HG02870 (cell line): ENCODE data around the gene SLX9.
"Not testable (repeated sequence)": the region's sequence is repeated elsewhere in the genome, so short reads cannot be mapped to it uniquely, and the experiment has no call there.

Source experiments
- ATAC-seq: cut with Tn5 transposase; IDR thresholded peaks from one replicate; pipeline ENCODE4 v1.9.1; 2021; ENCODE audit warnings: mild to moderate bottlenecking, moderate library complexity; ENCODE audit not compliant: unreplicated experiment

SLX9 gene

DNA sequence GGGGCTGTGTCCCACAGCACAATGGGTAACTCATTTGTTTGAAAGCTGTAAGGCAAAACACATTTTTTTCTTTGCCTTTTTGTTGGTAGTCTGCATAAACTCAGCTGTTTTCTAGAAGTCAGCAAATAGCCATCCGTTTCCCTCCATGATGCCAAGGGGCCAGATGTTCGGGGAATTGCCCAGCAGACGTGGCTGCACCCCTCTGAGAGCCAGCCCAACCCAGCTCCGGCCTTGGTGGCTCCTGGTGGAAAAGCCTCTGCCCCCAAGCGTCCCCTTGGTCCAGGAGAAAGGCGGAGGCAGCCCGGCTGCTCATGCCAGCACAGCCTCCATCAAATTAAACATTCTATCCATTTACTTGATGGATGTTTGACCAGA lies 76.2 kb downstream of the SLX9 start:
- ATAC-seq, result no peak

DNA sequence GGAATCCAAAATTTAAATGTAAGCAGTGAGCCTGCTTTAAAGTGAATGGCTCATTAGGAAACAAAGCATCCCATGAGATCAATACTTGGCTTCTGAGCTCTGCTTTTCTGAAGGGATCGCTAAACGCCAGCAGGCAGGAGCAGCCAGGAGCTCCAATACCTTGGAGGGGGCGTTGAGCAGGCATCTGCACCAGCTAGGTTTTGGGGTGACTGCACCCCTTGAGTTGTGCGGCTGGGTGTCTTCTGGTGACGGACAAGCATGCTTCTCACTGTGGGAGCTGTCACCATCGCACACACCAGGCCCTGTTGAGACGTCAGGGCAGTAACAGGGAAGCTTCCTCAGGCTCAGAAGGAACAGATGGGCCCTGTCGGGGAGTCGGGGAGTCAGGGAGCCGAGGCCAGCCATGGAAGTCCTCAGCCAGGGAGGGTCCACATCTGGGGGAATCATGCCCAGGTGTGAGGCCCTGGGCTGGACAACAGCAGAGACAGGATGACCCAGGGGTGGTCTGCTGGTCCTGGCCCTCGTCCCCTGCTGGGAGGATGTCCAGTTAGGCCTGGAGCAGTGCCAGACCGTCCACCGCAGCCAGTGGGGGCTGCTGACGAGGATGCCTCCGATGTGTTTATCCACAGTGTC lies 76.7 kb downstream of the SLX9 start:
- ATAC-seq, result no peak

DNA sequence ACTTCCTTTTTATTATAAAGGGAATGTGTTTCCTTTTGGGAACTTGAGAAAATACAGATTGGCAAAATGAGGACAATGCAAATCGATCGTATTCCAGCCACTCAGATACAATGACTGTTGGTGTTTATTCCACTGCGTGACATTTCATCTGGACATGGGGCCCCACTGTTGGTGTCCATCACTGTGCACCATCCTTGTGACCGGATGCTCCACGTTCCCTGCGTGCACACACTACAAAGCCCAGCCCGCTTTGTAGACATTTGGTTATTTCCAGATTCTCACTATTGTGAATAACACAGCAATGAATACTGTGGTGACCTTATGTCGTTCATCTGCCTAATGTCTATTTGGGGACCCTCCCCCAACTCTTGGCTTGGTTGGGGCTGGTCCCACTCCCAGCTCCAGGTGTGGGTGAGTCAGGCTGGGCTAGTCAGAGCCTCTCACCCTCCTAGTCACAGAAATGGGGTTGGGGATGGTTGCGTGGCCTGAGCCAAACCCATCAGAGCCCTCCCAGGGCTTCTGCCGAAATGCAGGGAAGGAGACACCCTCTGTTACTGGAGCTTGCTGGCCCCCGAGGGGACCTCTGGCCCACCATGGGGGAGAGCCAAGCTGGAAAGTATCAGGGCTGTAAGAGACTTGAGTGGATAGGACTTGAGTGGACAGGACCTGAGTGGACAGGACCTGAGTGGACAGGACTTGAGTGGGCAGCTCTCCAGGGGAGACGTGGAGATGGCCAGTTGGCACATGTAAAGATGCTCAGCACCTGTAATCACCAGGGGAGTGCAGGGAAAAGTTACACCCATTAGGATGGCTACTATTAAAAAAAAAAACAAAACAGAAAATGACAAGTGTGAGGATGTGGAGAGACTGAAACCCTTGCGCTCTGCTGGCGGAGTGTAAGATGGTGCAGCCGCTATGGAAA lies 77.5 kb downstream of the SLX9 start:
- no peak for ATAC-seq

DNA sequence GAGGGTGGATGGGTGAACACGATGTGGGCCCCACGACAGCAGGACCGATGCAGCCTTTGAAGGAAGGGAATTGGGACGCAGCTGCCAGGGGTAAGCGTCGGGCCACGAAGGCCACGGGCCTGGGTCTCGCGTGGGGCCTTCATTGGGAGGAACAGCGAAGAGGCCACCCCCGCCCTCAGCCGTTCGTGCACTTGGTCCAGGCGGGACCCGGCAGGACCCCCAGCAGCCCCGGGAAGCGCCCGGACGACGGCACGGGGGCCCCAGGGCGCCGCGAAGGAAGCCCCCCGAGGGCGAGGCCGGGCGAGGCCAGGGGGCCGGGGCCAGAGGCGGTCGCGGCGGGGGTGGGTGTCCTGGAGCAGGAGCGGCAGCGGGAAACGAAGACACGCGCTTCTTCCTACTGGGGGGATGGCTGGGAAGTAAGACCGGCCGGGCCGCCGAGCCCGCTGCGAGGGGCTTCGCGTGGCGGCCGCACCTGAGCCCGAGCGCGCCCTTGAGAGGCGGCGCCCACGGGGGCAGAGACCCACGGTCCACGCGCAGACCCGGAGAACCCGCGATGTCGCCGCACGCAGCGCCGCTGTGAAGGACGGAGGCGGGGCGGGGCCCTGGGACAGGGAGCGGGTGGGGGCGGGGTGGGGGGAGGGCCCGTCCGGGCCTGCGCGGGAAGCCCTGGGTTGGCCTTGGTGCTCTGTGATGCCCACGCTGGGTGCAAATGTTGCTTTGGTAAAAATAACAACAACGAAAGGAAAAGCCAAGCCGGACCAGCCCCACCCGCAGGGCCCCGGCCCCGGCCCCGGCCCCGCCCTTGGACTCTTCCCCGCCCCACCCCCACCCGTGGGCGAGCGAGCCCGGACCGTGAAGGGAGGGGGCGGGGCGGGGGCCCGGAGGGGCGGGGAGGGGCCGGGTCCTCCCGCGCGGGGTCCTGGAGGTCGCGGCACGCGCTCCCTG lies 78.6 kb downstream of the SLX9 start:
- ATAC-seq, result no peak

DNA sequence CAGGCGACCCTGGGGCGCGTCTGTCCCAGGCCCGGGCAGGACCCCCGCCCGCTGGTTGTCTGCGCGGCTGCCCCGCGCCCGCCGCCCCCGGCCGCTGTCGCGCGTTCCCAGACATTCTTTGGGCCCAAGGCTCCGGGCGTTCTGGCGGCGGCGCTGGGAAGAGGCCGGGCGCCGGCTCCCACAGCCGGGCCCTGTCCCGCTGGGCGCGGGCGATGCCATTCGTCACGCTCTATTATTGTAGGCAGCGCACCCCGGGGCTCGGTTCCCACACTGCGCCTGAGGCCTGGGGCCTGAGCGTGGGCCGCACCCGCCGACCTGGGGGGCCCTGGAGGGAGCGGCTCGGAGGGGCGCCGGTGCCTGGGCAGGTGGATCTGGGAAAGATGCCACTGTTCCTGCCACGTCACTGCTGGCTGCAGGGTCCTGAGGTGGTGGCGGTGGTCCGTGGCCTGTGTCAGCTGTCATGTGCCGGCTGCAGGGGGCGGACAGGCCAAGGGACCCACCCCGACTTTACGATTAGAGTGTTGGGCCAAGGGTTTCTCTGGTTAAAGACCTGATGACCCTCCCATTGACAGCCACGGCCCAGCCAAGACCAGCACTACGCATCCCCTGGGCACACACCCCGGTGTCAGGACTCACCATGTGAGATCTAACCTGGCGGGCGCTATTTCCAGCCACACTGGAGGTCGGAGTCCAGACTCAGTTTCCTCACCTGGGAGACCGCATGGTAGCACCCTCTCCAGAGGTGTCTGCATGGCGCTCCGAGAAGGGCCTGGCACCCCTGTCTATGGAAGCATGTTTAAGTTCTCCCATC lies 79.5 kb downstream of the SLX9 start:
- no peak for ATAC-seq

DNA sequence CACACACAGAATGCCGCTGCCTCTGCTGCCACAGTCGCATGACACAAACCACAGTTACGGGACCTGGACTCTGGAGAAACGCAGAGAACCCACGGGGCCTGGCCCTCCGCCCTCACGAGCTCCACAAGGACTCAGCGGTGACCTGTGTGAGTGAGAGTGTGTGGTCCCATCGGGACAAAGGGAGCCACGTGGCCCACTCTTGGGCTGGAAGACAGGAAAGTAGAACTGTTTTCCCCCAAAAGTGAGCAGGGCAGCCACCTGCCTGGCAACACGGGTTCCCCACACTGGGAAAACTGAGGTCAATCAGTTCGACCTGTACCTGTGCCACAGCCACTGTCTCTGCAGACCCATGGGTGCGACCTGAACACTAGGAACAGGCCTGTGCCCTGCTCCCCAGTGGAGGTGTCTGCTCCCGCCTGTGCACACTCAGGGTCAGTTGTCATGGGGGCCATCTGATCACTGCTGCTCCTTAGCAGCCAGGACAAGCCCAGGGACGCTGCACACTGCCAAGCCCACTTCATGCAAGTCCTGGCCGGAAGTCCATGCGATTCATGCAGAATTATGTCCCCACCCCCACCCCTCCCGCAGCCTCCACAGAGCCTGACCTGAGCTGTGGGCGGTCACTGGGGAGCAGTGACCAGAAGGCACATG lies 80.2 kb downstream of the SLX9 start:
- ATAC-seq, result no peak

DNA sequence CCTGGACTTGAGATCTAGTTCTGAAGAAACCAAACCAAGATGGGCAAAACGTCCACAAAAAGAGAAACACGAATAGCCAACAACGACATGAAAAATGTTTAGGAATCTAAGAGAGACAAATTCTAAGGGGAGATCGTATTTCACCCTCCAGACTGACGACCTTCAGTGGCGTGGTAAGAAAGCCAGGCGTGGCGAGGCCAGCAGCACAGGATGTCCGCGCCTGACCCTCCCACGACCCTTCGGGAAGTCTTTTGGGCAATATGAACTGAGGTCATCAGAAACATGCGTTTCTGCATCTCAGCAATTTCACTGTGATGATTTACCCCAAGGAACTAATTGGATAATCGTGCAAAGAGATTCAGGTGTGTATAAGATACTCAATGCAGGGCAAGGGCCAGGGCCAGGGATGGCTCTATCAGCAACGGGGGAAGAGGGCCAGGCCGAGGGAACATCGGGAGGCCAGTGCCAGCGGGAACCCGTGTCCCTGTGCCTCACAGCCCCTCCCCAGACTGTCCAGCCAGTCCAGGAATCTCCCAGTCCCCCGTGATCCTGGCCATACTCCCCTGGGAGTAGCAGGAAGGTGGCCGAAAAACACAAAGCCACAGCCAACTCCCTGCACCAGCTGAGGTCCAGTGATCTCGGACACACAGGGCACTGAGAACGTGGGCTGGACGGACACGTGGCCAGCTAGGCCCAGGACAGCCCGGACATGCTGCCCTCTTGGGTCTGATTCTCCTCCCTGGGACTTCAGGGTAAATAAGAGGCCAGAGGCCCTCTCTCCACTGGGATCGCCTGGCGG lies 81.0 kb downstream of the SLX9 start:
- ATAC-seq, result no peak

DNA sequence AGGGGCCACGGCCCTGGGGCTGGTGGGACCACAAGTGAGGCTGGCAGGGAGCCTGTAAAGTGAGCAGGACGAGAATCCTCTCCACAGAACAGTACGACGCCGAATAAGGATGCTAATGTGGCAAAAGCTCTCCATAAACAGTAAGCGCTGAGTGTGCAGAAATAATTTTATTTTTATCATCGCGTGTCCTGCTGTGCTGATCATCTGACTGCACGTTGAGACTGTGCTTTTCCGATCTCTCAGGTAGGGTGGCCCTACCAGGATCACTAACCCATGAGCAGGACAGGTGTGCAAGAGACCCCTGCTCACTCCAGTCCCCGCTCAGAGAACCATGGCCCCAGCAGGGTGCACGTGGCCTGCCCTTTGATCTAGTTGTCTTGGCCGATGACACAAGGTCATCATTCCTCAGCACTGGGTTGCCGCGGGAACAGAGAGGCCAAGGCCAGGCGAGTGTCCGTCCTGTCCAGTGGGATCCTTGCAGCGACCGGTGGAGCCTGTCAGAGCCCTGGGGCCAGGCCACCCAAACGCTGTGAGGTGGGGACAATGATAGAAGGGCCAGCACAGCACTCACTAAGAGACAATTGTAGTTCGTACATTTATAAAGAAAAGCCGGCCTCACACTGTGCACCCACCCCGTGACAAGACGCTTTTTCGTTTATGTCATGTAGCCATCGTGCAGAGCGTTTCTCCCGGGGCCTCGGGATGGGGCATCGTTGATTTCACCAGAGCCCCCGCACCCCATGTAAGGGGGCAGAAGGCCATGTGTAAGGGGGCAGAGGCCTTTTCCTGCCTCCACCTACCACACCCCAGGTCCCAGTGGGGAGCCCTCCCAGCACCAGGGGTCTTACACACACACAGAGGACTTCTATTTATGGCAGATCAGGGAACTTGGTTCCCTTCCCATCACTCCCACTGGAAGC lies 81.9 kb downstream of the SLX9 start:
- no peak for ATAC-seq

DNA sequence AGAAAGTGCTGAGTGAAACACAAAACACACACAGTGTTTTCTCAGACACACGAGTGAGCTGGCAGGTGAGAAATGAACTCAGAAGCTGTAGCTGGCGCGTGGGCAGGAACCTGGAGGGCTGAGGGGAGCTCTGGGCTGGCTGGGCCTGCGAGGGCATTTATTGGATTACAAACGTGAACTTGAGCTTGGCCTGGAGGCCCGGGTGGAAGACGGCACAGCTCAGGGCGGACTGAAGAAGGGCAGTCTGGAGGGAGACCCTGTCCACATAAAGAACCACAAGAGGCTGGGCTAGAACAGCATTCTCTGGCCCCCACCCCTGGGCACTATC lies 82.5 kb downstream of the SLX9 start:
- no peak for ATAC-seq

DNA sequence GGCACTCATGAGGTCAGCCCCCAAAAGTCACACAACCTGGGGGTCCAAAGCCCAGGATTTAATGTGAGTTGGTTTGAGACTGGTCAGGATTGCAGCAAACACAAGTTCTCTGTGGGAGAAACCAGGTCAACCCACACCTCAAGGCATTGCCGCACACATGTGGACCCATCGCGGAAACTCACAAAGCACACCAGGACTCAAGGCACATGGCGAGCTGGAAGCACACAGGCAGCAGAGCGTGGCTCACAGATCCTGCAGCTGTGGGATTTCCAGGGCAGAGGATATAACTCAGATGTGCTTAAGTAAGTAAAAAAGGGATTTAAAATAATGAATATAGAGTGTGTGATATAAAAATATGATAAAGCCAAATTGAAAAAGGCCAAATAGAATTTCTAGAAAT lies 82.9 kb downstream of the SLX9 start:
- ATAC-seq, result no peak

DNA sequence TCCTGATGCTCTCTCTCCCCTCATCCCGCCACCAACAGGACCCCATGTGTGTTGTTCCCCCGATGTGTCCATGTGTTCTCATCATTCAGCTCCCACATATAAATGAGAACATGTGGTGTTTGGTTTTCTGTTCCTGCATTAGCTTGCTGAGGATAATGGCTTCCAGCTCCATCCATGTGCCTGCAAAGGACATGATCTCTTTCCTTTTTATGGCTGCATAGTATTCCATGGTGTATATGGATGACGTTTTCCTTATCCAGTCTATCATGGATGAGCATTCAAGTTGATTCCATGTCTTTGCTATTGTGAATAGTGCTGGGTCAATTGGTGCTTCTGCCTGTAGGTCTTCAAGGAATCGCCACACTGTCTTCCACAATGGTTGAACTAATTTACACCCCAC lies 84.7 kb downstream of the SLX9 start:
- not testable (repeated sequence) for ATAC-seq

DNA sequence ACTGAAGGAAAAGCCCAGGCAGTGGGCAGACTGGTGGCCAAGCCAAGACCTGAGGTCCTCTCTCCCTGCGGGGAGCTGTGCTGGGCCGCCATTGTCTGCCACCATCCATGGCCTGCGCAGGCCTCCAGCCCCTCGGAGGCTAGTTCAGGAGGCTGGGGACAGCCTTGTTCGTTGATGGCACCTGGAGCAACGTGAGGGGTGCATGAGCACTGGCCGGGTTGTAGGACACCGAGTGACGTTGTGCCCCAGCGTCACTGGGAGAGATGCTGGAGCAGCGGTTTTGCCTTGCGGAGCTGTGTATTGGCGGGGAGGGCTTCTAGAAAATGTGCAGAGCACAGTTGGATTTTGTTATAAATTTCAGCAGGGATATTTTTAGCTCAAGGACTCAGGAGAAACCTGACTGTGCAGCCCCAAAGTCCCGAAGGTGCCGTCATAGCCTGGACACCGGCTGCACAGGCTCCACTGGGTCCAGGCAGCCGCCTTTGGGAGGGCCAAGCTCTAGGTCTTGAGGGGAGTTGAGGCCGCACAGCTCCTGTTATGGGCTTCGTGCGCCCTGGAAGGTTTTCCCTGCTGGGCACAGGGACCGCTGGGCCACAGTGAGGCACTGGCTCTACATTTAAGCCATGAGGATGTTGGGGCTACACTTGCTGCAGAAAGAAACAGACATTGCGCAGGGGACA lies 86.4 kb downstream of the SLX9 start:
- no peak for ATAC-seq
